ENCODE measurements around the gene SPATS2.

GRCh38 chr12:49568442-49569162, 201.3 kb downstream of the SPATS2 start:
- no peak for TF ChIP-seq EZH2 (IDR thresholded peaks at IDR 0.05)
- TF ChIP-seq POLR2AphosphoS5 (IDR thresholded peaks at IDR 0.05; ENCODE audit: borderline replicate concordance, low read depth, low read length) = no peak

All from SK-N-MC (cell line).